Skeletal muscle satellite cell (primary cell): ENCODE data around the gene SULT2A1.

Experiments used
- H3K27me3 ChIP-seq: 2 replicates; pipeline ENCODE4 v1.7.0; 2013; ENCODE audit warnings: low read length; ENCODE audit not compliant: control insufficient read depth, insufficient read depth
- H3K36me3 ChIP-seq: 2 replicates; pipeline ENCODE4 v1.7.0; 2013; ENCODE audit warnings: mild to moderate bottlenecking, control low read depth, low read length; ENCODE audit not compliant: insufficient read depth
- H3K4me1 ChIP-seq: 2 replicates; pipeline ENCODE4 v1.7.0; 2013; ENCODE audit warnings: low read length; ENCODE audit not compliant: control insufficient read depth, insufficient read depth
- H3K4me2 ChIP-seq: 2 replicates; pipeline ENCODE4 v1.7.0; 2013; ENCODE audit warnings: mild to moderate bottlenecking, low read length
- H3K4me3 ChIP-seq: 2 replicates; pipeline ENCODE4 v1.7.0; 2013; ENCODE audit warnings: low read length
- H3K9ac ChIP-seq: 2 replicates; pipeline ENCODE4 v1.7.0; 2013; ENCODE audit warnings: mild to moderate bottlenecking, low read depth, low read length, moderate library complexity
- H3K9me3 ChIP-seq: replicated peaks from 2 replicates; pipeline ENCODE4 v1.7.0; 2013; ENCODE audit warnings: mild to moderate bottlenecking, control low read depth, low read length

Gene SULT2A1

GRCh38 chr19:47832723-47833122, 53.4 kb downstream of the SULT2A1 start:
- Histone ChIP-seq H3K9ac (no peak overlapping the region), H3K9me3 (no peaks in the 10 kb centered on the region), H3K4me2 (no peak overlapping the region)

GRCh38 chr19:47826800-47827199, 59.3 kb downstream of the SULT2A1 start:
- peaks cover 30% of the 10 kb centered on the region for H3K27me3 ChIP-seq
- no peak overlapping the region for H3K9ac ChIP-seq
- H3K4me2 ChIP-seq = no peak overlapping the region
- H3K4me1 ChIP-seq = no peaks in the 10 kb centered on the region
- H3K4me3 ChIP-seq = no peak overlapping the region
- no peaks in the 10 kb centered on the region for H3K36me3 ChIP-seq
- H3K9me3 ChIP-seq = no peaks in the 10 kb centered on the region

More at GRCh38 chr19:47832723-47833122, 53.4 kb downstream of the SULT2A1 start:
- peaks cover 8% of the 10 kb centered on the region for H3K27me3 ChIP-seq
- H3K4me3 ChIP-seq = no peak overlapping the region
- H3K4me1 ChIP-seq = no peaks in the 10 kb centered on the region
- H3K36me3 ChIP-seq = no peaks in the 10 kb centered on the region

- Histone ChIP-seq H3K9ac (no peak overlapping the region), H3K4me1 (no peaks in the 10 kb centered on the region), H3K27me3 (peaks cover 52% of the 10 kb centered on the region), H3K9me3 (no peaks in the 10 kb centered on the region), H3K36me3 (no peaks in the 10 kb centered on the region), H3K4me3 (no peak overlapping the region), H3K4me2 (no peak overlapping the region)
These were observed 61.7 kb downstream of the SULT2A1 start for GRCh38 chr19:47824396-47824795.

- H3K4me3 ChIP-seq = no peak within 1 kb of the TSS
- no peaks in the 10 kb centered on the region for H3K9me3 ChIP-seq
- H3K9ac ChIP-seq = no peak within 1 kb of the TSS
- H3K4me1 ChIP-seq = no peaks in the 10 kb centered on the region
- H3K27me3 ChIP-seq = peaks cover 55% of the 10 kb centered on the region
- H3K36me3 ChIP-seq = no peaks in the 10 kb centered on the region
- no peak within 1 kb of the TSS for H3K4me2 ChIP-seq
These were observed 64.6 kb downstream of the SULT2A1 start, which contains the start of gene CRX for GRCh38 chr19:47821460-47822020. TSS of gene CRX (plus strand) at chr19:47821937. CDS start at chr19:47834444, 12,507 bp downstream.
